ENCODE results near the gene NSD1.

DNA sequence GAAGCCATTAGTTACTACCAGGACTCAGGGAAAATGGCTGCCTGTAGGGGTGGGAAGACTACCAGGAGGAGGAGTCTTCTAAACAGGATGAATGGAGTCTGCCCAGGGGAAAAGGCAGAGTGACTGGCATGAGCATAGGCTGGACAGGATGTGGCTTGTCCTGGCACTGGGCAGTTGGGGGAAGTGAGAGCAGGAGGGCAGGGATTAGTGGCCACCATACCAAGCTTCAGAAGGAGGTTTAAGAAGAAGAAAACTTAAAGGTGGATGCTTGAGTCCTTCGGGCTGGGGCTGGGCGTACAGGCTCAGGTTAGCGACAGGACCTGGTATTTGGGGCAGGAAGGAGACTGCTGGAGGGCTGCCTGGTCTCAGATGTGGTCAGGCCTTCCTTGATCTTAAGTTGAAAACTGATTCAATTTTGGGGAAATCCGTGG is 5.0 kb upstream of the NSD1 start:
- TF ChIP-seq, protein P1, sequence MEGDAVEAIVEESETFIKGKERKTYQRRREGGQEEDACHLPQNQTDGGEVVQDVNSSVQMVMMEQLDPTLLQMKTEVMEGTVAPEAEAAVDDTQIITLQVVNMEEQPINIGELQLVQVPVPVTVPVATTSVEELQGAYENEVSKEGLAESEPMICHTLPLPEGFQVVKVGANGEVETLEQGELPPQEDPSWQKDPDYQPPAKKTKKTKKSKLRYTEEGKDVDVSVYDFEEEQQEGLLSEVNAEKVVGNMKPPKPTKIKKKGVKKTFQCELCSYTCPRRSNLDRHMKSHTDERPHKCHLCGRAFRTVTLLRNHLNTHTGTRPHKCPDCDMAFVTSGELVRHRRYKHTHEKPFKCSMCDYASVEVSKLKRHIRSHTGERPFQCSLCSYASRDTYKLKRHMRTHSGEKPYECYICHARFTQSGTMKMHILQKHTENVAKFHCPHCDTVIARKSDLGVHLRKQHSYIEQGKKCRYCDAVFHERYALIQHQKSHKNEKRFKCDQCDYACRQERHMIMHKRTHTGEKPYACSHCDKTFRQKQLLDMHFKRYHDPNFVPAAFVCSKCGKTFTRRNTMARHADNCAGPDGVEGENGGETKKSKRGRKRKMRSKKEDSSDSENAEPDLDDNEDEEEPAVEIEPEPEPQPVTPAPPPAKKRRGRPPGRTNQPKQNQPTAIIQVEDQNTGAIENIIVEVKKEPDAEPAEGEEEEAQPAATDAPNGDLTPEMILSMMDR (IDR thresholded peaks at IDR 0.05): no peak
- TF ChIP-seq POLR2A (IDR thresholded peaks at IDR 0.05): no peak

Data from testis (tissue), 2 donors.